Stimulated activated naive CD8-positive, alpha-beta T cell treated with anti-CD3 and anti-CD28 coated beads, Interleukin-15, Interleukin-2, amounts not matched to agents 100 ng/mL and 50 ng/mL, for 24 hours (primary cell): ENCODE data around the gene FXYD4.

Experiments
- H3K27ac Mint-ChIP-seq: one replicate; pipeline ENCODE4 v1.8.0; 2021; ENCODE audit warnings: mild to moderate bottlenecking, mixed read lengths
- H3K27me3 Mint-ChIP-seq: one replicate; pipeline ENCODE4 v1.8.0; 2021; ENCODE audit warnings: mixed read lengths
- H3K36me3 Mint-ChIP-seq: one replicate; pipeline ENCODE4 v1.8.0; 2021; ENCODE audit warnings: low read depth, mixed read lengths
- H3K4me1 Mint-ChIP-seq: one replicate; pipeline ENCODE4 v1.8.0; 2021; ENCODE audit warnings: low read depth, mixed read lengths
- H3K4me3 Mint-ChIP-seq: one replicate; pipeline ENCODE4 v1.8.0; 2021; ENCODE audit warnings: mild to moderate bottlenecking, mixed read lengths
- H3K9me3 Mint-ChIP-seq: one replicate; pipeline ENCODE4 v1.8.0; 2021; ENCODE audit warnings: mixed read lengths

The FXYD4 gene

DNA sequence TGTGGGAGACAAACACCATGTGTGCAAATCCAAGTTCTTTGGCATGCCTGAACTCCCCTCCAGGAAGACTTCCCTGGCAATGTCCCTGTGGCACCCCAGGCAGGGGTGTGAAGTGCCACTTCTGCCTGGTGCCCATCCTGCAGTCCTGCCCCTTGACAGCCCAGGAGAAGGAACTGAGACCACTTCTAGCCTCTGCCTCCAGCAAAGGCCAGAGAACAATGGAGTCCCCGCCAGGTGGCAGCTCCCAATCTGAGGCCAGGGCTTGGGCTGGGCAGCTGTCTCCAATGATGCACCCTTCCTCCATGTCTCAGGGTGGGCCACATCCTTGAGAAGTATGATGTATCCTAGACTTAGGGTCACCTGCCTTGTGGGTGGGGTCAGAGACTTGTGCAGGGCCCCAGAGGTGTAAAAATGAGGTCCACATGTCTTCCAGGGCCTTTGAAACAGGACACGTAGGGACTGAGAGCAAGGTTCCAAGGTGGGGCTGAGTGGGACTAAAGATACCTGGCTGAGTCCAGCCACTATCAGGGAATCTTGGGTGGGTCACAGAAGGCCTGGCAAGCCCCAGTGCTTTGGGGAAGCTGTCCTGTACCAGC is 5.5 kb downstream of the FXYD4 start:
- Mint-ChIP-seq H3K9me3 (no peaks in the 10 kb centered on the region), H3K27me3 (no peaks in the 10 kb centered on the region), H3K36me3 (no peaks in the 10 kb centered on the region), H3K4me3 (no peak overlapping the region), H3K27ac (no peak overlapping the region), H3K4me1 (peaks cover 10% of the 10 kb centered on the region)

DNA sequence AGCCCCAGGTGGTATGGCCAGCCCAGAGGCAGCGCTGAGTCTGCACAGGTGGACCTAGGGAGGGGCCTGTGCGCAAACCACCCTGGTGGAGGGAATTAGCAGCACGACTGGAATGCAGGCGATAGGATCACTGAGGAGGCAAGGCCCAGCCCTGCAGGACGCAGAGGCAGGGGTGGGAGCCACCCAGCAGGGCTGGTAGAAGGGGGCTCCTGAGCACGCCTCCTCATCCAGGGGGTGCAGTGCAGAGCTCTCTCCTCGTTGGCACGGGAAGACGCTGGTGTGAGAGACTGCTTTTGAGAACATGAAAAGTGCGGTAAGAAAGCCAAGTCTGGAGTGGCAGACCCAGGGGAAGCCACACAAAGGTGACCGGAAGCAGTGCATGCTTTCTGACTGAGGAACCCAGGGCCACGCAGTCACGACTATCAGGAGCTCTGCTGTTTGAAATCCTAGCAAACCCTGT is 6.0 kb downstream of the FXYD4 start:
- Mint-ChIP-seq H3K4me1 (peaks cover 10% of the 10 kb centered on the region), H3K27me3 (no peaks in the 10 kb centered on the region), H3K27ac (no peak overlapping the region), H3K9me3 (no peaks in the 10 kb centered on the region), H3K36me3 (no peaks in the 10 kb centered on the region), H3K4me3 (no peak overlapping the region)

DNA sequence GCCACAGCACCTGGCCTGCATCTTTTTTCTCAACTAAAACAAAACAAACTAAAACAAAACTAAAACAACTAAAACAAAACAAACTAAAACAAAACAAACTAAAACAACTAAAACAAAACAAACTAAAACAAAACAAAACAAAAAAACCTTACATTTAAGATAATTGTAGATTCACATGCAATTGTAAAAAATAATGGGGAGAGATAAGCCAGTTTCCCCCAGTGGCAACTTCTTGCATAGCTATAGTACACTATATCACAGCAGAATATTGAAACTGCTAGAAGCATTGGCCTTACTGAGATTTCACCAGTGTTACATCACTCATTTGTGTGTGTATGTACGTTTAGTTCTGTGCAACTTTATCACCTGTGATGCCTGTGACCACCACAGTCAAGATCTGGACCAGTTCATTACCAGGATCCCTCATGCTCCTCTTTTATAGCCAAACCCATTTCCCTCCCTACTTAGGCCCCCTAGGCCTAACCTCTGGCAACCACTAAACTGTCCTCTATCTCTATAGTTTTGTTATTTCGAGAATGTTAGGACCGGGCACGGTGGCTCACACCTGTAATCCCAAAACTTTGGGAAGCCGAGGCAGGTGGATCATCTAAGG is 9.3 kb downstream of the FXYD4 start:
- Mint-ChIP-seq H3K4me3 (no peak overlapping the region), H3K27me3 (no peaks in the 10 kb centered on the region), H3K36me3 (peaks cover 3% of the 10 kb centered on the region), H3K27ac (no peak overlapping the region), H3K4me1 (no peaks in the 10 kb centered on the region), H3K9me3 (no peaks in the 10 kb centered on the region)

DNA sequence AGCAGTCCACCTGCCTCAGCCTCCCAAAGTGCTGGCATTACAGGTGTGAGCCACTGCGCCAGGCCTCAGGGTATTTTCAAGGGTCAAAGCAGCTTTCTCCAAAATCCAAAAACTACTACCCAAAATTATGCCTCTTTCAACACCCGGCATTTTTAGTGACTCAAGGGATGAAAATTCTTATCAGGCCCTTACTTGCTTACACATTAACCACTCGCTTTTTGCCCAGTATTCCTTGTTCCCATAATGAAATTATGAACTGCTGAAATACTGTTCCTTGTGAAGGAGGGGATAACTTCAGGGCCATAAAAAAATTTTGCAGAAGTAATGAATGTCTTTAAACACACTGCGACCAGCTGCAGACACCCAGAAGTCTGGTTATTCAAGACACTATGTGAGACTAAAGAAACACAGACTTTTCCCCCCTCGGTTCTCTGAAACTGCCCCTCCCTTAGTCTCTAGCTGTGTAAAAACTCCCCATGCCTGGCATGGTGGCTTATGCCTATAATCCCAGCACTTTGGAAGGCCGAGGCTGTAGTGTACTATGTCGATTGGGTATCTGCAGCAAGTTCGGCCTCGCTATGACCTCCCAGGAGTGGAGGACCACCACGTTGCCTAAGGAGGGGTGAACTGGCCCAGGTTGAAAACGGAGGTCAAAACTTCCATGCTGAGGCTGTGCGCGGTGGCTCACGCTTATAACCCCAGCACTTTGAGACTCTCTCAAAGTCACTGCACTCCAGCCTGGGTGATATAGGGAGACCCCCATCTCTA is 12.0 kb downstream of the FXYD4 start:
- H3K27ac Mint-ChIP-seq: no peak overlapping the region
- H3K27me3 Mint-ChIP-seq: no peaks in the 10 kb centered on the region
- peaks cover 17% of the 10 kb centered on the region for H3K4me1 Mint-ChIP-seq
- H3K36me3 Mint-ChIP-seq: peaks cover 29% of the 10 kb centered on the region
- no peaks in the 10 kb centered on the region for H3K9me3 Mint-ChIP-seq
- no peak overlapping the region for H3K4me3 Mint-ChIP-seq

DNA sequence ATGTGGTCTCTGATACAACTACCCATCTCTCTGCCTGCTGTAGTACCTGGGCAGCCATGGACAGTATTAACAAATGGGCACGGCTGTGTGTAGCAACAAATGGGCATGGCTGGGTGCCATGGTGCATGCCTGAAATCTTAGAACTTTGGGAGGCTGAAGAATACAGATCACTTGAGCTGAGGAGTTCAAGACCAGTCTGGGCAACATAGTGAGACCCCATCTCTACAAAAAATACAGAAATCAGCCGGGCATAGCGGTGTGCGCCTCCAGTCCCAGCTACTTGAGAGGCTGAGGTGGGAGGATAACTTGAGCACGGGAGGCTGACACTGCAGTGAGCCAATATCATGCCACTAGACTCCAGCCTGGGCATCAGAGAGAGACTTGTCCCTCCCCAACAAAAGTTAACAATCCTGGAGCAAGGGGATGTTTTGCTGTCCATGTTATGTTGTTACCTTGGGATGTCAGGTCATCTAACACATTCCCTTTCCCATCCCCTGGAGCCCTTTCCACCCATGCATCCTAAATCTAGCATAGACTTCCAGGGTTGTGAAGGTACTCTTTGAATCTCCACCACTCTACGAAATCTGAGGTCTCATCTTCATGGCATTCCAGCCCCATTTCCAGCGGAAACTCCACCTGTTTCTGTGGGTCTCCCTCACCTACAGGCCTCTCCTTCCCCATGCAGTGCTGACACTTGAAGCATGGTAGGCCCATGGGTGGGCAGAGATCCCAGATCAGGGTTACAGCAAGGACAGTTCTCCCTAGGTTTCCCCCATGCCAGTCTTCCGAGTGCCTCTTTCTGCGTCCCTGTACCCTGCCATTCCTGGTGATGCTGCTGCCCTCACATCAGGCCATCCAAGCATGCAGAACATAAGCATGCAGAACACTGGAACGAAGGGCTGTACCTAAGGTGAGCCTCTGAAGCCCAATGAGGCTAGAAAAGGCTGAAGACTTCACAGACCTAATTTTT is 13.1 kb downstream of the FXYD4 start:
- Mint-ChIP-seq H3K4me3 (no peak overlapping the region), H3K4me1 (peaks cover 27% of the 10 kb centered on the region), H3K27ac (peak overlapping the region; percentile 42), H3K36me3 (peaks cover 40% of the 10 kb centered on the region), H3K9me3 (no peaks in the 10 kb centered on the region), H3K27me3 (no peaks in the 10 kb centered on the region)

DNA sequence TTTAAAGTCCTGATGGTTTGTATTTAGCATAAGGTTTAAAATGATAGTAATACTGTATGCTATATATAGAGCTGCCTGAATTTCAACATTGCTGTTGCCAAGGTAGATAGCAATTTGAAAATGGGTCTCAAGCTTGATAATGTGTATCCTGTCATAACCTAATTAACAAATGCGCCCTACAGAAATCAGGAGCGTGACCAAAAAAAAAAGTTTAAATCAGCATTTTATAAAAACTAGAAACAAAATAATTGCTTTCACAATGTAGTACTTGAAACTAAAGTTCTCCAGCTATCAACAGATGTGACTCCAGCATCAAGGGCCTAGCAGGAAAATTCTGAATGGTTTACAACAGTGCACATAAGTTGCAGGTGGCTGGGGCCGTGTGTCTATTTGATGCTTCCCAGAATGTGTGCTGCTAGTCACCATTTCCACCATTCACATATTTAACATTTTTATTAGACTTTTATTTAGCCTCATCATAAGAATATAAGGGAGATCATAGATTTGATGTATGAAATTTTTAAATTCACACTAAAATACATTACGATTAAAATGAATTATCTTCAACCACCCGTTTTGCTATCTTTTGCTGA is 14.1 kb downstream of the FXYD4 start:
- Mint-ChIP-seq H3K4me1 (peaks cover 37% of the 10 kb centered on the region), H3K36me3 (peaks cover 50% of the 10 kb centered on the region), H3K4me3 (no peak overlapping the region), H3K27me3 (no peaks in the 10 kb centered on the region), H3K27ac (no peak overlapping the region), H3K9me3 (no peaks in the 10 kb centered on the region)

DNA sequence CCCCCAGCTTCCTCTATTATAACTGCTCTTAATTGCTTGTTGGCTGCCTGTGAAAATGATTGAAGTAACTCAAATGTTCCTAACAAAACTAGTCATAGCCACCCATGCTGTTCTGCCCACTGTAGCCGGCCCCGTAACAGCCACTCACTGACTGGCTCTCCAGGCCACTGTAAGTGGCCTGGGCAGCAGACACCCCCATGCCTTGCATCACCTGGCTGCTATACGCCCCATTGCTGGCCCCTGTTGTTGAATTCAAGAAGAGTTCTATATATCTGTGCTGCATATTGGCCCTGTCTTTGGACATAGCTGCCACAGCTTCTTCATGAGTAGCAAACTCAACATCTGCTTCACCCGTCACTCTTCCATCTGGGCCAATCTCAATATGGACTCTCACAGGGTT is 15.1 kb downstream of the FXYD4 start:
- Mint-ChIP-seq H3K27me3 (no peaks in the 10 kb centered on the region), H3K27ac (peak overlapping the region; percentile 63), H3K9me3 (no peaks in the 10 kb centered on the region), H3K4me3 (no peak overlapping the region), H3K36me3 (peaks cover 60% of the 10 kb centered on the region), H3K4me1 (peaks cover 46% of the 10 kb centered on the region)

DNA sequence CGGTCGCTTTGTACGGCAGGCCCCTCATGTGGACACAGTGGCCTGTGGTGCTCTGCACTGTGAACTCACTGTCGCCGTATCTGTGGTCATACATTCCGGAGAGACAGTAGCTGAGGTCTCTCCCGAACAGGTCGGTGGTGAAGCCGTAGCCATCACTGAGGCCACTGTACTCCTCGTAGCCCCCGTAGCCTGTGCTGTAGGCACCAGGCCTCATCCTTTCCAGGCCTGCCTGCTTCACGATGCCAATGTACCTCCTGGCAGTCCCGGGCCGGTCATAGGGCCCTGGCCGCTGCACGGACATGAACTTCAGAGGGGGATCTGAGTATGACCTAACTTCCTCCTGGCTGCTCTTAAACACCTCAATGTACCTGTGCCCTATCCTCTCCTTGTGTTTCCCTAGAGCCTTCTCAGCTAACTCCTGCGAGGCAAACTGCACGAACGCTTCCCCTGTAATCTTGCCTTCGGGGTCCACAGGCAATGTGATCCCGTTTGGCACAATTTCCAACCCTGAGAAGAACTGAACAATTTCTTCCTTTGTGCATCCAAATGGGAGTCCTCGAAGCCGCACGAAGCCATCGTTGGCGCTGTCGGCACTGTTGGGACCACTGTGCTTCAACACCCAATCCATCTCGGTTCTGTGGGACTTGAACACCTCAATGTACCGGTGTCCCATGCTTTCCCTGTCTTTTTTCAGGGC is 15.7 kb downstream of the FXYD4 start:
- Mint-ChIP-seq H3K27ac (peak overlapping the region; percentile 75), H3K27me3 (no peaks in the 10 kb centered on the region), H3K4me3 (no peak overlapping the region), H3K9me3 (no peaks in the 10 kb centered on the region), H3K36me3 (peaks cover 64% of the 10 kb centered on the region), H3K4me1 (peaks cover 49% of the 10 kb centered on the region)

DNA sequence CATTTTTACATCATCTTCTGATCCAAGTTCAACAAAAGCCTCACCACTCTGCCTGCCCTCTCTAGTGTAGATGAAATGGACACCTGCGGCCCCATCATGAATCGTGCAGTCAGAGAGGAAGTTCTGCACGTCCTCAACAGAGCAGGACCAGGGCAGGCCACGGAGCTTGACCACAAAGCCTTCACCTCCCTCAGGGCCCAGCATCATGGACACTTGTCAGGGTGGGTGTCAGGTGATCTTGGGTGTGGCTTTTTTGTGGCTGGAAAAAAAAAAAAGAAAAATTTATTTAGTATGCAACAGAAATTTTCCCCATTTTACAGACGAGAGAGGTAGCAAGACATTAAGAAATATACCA is 16.2 kb downstream of the FXYD4 start:
- H3K36me3 Mint-ChIP-seq: peaks cover 69% of the 10 kb centered on the region
- peaks cover 54% of the 10 kb centered on the region for H3K4me1 Mint-ChIP-seq
- no peak overlapping the region for H3K4me3 Mint-ChIP-seq
- no peaks in the 10 kb centered on the region for H3K27me3 Mint-ChIP-seq
- H3K27ac Mint-ChIP-seq: peak overlapping the region; percentile 75
- H3K9me3 Mint-ChIP-seq: no peaks in the 10 kb centered on the region

DNA sequence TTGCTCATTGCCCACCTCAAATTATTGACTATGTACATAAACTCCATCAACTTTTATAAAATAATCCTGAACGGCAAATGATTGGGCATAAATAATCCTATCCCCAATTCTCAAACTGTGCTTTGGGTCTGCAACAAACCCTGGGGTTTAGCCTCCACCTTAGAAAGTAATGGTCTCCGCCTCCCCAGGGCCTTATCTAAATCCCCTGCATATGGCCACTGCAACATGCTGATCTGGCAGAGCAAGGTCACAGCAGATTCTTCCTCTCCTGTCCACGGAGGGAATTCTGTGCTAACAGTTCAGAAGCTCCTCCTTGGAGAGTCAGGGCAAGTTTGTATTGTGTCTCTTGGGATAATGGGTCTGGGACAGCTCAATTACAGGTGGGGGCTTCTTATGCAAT is 18.4 kb downstream of the FXYD4 start:
- Mint-ChIP-seq H3K36me3 (peaks cover 90% of the 10 kb centered on the region), H3K27me3 (no peaks in the 10 kb centered on the region), H3K27ac (peak overlapping the region; percentile 88), H3K9me3 (no peaks in the 10 kb centered on the region), H3K4me3 (no peak overlapping the region), H3K4me1 (peaks cover 74% of the 10 kb centered on the region)

DNA sequence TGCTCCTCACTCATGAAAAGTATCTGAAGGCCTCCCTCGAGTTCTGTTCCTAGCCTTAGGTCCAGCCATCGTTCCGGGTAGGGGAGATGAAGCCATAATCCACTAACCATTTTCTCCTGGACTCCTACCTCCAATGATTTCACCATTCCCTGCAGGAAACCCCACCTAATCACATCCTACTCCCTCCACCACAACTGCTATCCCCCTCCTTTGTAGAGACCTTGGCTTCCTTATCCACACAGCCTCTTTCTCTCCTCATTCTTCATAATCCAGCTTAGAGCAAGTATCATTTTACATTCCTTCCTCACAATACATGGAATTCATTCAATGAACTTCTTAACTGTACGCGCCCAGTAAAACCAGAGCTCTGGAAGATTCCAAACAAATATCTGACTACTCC is 18.9 kb downstream of the FXYD4 start:
- H3K36me3 Mint-ChIP-seq: peaks cover 94% of the 10 kb centered on the region
- no peaks in the 10 kb centered on the region for H3K9me3 Mint-ChIP-seq

DNA sequence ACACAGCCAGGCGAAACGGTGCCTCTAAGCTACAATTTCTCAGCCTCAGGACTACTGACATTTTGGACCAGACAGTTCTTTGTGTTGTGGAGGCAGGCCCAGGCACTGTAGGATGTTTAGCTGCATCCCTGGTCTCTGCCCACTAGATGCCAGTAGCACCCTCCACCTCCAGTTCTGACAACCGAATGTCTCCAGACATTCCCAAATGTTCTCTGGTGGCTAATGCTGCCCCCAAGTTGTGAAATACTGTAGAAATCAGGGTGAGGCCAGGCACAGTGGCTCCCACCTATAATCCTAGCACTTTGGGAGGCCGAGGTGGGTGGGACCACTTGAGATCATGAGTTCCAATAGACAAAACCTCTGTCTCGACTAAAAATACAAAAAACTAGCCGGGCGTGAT is 19.3 kb downstream of the FXYD4 start:
- Mint-ChIP-seq H3K27ac (peak overlapping the region; percentile 88), H3K27me3 (no peaks in the 10 kb centered on the region), H3K4me1 (peaks cover 83% of the 10 kb centered on the region), H3K9me3 (no peaks in the 10 kb centered on the region), H3K36me3 (peaks cover 96% of the 10 kb centered on the region), H3K4me3 (peak overlapping the region; percentile 23)

More for the DNA sequence above, 18.9 kb downstream of the FXYD4 start:
- Mint-ChIP-seq H3K27me3 (no peaks in the 10 kb centered on the region), H3K27ac (peak overlapping the region; percentile 88), H3K4me1 (peaks cover 79% of the 10 kb centered on the region), H3K4me3 (peak overlapping the region; percentile 23)

DNA sequence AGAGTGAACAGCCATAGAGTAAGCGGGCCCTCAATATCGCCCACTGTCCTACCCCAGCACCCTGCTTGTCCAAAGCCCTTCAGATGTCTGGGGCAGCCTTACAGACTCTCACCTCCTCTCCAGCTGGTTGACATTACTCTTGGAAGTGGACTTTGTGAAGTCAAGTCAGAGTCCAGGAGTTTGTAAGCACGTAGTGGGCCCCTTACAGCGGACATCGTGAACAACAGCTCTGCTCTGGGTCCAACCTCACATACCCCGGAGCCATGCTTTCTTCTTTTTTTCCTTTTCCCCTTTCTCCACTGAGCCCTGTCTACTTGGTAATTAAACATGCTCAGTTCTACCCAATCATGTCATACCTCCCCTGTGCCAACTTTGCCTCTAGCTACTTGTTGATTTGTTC is 20.1 kb downstream of the FXYD4 start:
- H3K27ac Mint-ChIP-seq: peak overlapping the region; percentile 69
- H3K4me1 Mint-ChIP-seq: peaks cover 82% of the 10 kb centered on the region
- H3K9me3 Mint-ChIP-seq: no peaks in the 10 kb centered on the region
- H3K36me3 Mint-ChIP-seq: peaks cover 96% of the 10 kb centered on the region
- peak overlapping the region; percentile 11 for H3K4me3 Mint-ChIP-seq
- no peaks in the 10 kb centered on the region for H3K27me3 Mint-ChIP-seq

DNA sequence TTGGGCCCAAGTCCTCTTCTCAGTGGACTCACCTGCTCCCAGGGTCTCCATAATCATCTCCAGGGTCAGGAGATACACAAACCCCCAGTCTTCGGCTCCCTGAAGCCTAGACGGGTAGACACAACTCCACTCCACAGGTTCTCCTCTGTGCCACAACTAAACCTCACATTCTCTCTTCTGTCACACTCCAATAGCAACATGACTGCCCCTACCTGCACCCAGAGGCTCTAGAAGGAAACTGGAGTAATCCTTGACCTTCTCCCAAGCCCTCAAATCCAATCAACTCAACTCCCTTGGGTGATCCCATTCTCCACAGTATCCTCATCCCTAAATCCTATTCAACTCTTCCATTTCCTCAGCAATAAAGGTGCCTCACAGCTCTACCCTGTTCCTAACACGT is 21.3 kb downstream of the FXYD4 start:
- peaks cover 78% of the 10 kb centered on the region for H3K4me1 Mint-ChIP-seq

More for the DNA sequence above, 21.3 kb downstream of the FXYD4 start:
- H3K4me3 Mint-ChIP-seq: peak overlapping the region; percentile 33
- H3K27ac Mint-ChIP-seq: peak overlapping the region; percentile 89
- H3K36me3 Mint-ChIP-seq: peaks cover 90% of the 10 kb centered on the region
- no peaks in the 10 kb centered on the region for H3K9me3 Mint-ChIP-seq
- no peaks in the 10 kb centered on the region for H3K27me3 Mint-ChIP-seq
